ENCODE results near the gene ZIC5. TPM values are rescaled to one million over a fixed set of nuclear protein-coding genes. Genes with fewer than 3 reads are reported as not detected.

The ZIC5 gene
- total RNA-seq, 2 donors from 2014 or later = 0.09 to 0.45 TPM

- no peak for DNase-seq (ENCODE audit: low spot score)
These were observed 11.9 kb downstream of the ZIC5 start for GRCh38 chr13:99959540-99960230.

GRCh38 chr13:99959127-99959539, 12.4 kb downstream of the ZIC5 start:
- Histone ChIP-seq H3K27me3 (replicated peaks; ENCODE audit: insufficient read depth) (peaks cover 77% of the 10 kb centered on the region), H3K4me1 (replicated peaks) (peaks cover 3% of the 10 kb centered on the region), H3K36me3 (no peaks in the 10 kb centered on the region), H3K4me3 (no peak overlapping the region), H3K27ac (no peak overlapping the region), H3K9me3 (no peaks in the 10 kb centered on the region)
- no peak for DNase-seq (ENCODE audit: low spot score)
- TF ChIP-seq POLR2AphosphoS5 (IDR thresholded peaks at IDR 0.05) (no peak), POLR2A (IDR thresholded peaks at IDR 0.05) (no peak), CTCF (IDR thresholded peaks at IDR 0.05) (no peak)
- intact Hi-C loops (cut with DNase I) = no loop called here
- WGBS = 15% methylated on average over 10 of the region's 10 CpGs

More at GRCh38 chr13:99959540-99960230, 11.9 kb downstream of the ZIC5 start:
- Histone ChIP-seq H3K27ac (no peak overlapping the region), H3K27me3 (replicated peaks; ENCODE audit: insufficient read depth) (peaks cover 74% of the 10 kb centered on the region), H3K4me3 (no peak overlapping the region), H3K4me1 (replicated peaks) (peaks cover 3% of the 10 kb centered on the region), H3K36me3 (no peaks in the 10 kb centered on the region), H3K9me3 (no peaks in the 10 kb centered on the region)
- WGBS = 4% methylated on average over 49 of the region's 49 CpGs
- intact Hi-C loops (cut with DNase I) = no loop called here
- TF ChIP-seq CTCF (IDR thresholded peaks at IDR 0.05) (no peak), POLR2AphosphoS5 (IDR thresholded peaks at IDR 0.05) (no peak)

- intact Hi-C loops (cut with DNase I) = no loop called here
- 12% methylated on average over 35 of the region's 35 CpGs for WGBS
These were observed 13.0 kb downstream of the ZIC5 start for GRCh38 chr13:99958406-99959126.

GRCh38 chr13:99956473-99957349, 14.9 kb downstream of the ZIC5 start:
- H3K36me3 ChIP-seq = no peaks in the 10 kb centered on the region
- H3K4me1 ChIP-seq (replicated peaks) = peaks cover 3% of the 10 kb centered on the region
- intact Hi-C loops (cut with DNase I) = no loop called here
- WGBS = 3% methylated on average over 65 of the region's 68 CpGs
- no peak for DNase-seq (ENCODE audit: low spot score)
- no peak for TF ChIP-seq POLR2AphosphoS5 (IDR thresholded peaks at IDR 0.05)
- no peak for TF ChIP-seq CTCF (IDR thresholded peaks at IDR 0.05)
- H3K27me3 ChIP-seq (replicated peaks; ENCODE audit: insufficient read depth) = peaks cover 70% of the 10 kb centered on the region
- no peaks in the 10 kb centered on the region for H3K9me3 ChIP-seq
- H3K4me3 ChIP-seq = no peak overlapping the region
- H3K27ac ChIP-seq = no peak overlapping the region

More at GRCh38 chr13:99958406-99959126, 13.0 kb downstream of the ZIC5 start:
- Histone ChIP-seq H3K9me3 (no peaks in the 10 kb centered on the region), H3K36me3 (no peaks in the 10 kb centered on the region), H3K27ac (no peak overlapping the region), H3K27me3 (replicated peaks; ENCODE audit: insufficient read depth) (peaks cover 77% of the 10 kb centered on the region), H3K4me1 (replicated peaks) (peaks cover 3% of the 10 kb centered on the region), H3K4me3 (no peak overlapping the region)
- no peak for DNase-seq (ENCODE audit: low spot score)
- TF ChIP-seq CTCF (IDR thresholded peaks at IDR 0.05) = no peak
- TF ChIP-seq POLR2A (IDR thresholded peaks at IDR 0.05) = no peak
- no peak for TF ChIP-seq POLR2AphosphoS5 (IDR thresholded peaks at IDR 0.05)

All from prostate gland (tissue), 2 donors.